Measurements from ENCODE around the gene CNTNAP5. TPM values are rescaled to one million over a fixed set of nuclear protein-coding genes. Genes with fewer than 3 reads are reported as not detected.

CNTNAP5 gene
- total and polyA plus RNA-seq, 2 of the 13 experiments (the other 11 are each of a cell fraction or from before 2014, with no cell fraction given): not detected

GRCh38 chr2:124884315-124884714 is 859.2 kb downstream of the CNTNAP5 start:
- no peak overlapping the region for H3K4me3 ChIP-seq (replicated peaks in 1 of 3; ENCODE audit: insufficient read depth in 1 of 3, low read depth in 2 of 3, low read length in 3 of 3)
- in situ Hi-C loops (cut with HindIII; ENCODE audit: extremely low pct_ligation_motif_present, low pct_unique_long_range_greater_than_20kb) (no loop called here), intact Hi-C loops (cut with micrococcal nuclease; ENCODE audit: unreplicated experiment) (no loop called here)
- ATAC-seq (no peak), FAIRE-seq (no peak), DNase-seq (ENCODE audit: low spot score) (no peak)
- H3K9me3 ChIP-seq (ENCODE audit: low read length): peaks cover 36% of the 10 kb centered on the region
- H3K79me2 ChIP-seq (ENCODE audit: insufficient read depth, low read length): no peaks in the 10 kb centered on the region
- 4% methylated on average over 2 of the region's 2 CpGs for WGBS (ENCODE audit: low lambda C conversion rate)
- no peak overlapping the region for H3K4me2 ChIP-seq (ENCODE audit: low read depth, low read length)
- POLR2A ChIA-PET: no interaction called here
- H3K36me3 ChIP-seq (replicated peaks in 1 of 2; ENCODE audit: control insufficient read depth in 1 of 2, insufficient read depth in 2 of 2, low read length in 2 of 2): no peaks in the 10 kb centered on the region
- CTCF ChIA-PET (ENCODE audit: low intra/inter-chr PET ratio, low total read pairs): no interaction called here
- no TSS peak for BruUV-seq (replicated peaks)
- no peaks in the 10 kb centered on the region for H4K20me1 ChIP-seq (ENCODE audit: insufficient read depth, low read length)
- no peak overlapping the region for H3K27ac ChIP-seq (ENCODE audit: extremely low read length, insufficient read depth, low read length)
- H2AFZ ChIP-seq (ENCODE audit: low read length): no peak overlapping the region
- H3K27me3 ChIP-seq (ENCODE audit: control insufficient read depth in 1 of 2, insufficient read depth in 2 of 2, low read length in 2 of 2): no peaks in the 10 kb centered on the region
- no peak overlapping the region for H3K9ac ChIP-seq (ENCODE audit: insufficient read depth, low read depth, low read length)
- no peaks in the 10 kb centered on the region for H3K4me1 ChIP-seq (ENCODE audit: insufficient read depth, low read length)
- TF ChIP-seq MYPOP (CRISPR knock-in tag; IDR thresholded peaks at IDR 0.05) (no peak), ARNT (IDR thresholded peaks at IDR 0.05) (no peak), HHEX (CRISPR knock-in tag; IDR thresholded peaks at IDR 0.05) (no peak), ZNF124 (CRISPR knock-in tag; IDR thresholded peaks at IDR 0.05) (no peak), ZNF564 (CRISPR knock-in tag; IDR thresholded peaks at IDR 0.05) (no peak), MNT (IDR thresholded peaks at IDR 0.05) (peak; percentile 42; the same call in 1 of the 2 replicates), HMGA1 (CRISPR knock-in tag; conservative IDR thresholded peaks at IDR 0.05) (no peak), SP5 (CRISPR knock-in tag; IDR thresholded peaks at IDR 0.05; ENCODE audit: borderline replicate concordance, low read depth) (no peak), ZNF343 (CRISPR knock-in tag; IDR thresholded peaks at IDR 0.05) (no peak)
